ENCODE measurements around the gene LRMDA. TPM values are rescaled to one million over a fixed set of nuclear protein-coding genes. Genes with fewer than 3 reads are reported as not detected.
A peak's percentile ranks its signal among the peaks of the same experiment; 100 is the strongest.

Gene LRMDA
- total RNA-seq, 1 donor from 2014 or later: not detected

GRCh38 chr10:75408509-75408875 is 22.9 kb upstream of the LRMDA start:
- Mint-ChIP-seq H3K36me3 (ENCODE audit: low read depth) (no peaks in the 10 kb centered on the region), H3K4me3 (peak overlapping the region; percentile 71), H3K27ac (no peak overlapping the region), H3K4me1 (peaks cover 28% of the 10 kb centered on the region), H3K9me3 (no peaks in the 10 kb centered on the region), H3K27me3 (peaks cover 60% of the 10 kb centered on the region)
- DNase-seq (no peak), ATAC-seq (ENCODE audit: low read depth) (no peak)
- TF ChIP-seq, protein P1, sequence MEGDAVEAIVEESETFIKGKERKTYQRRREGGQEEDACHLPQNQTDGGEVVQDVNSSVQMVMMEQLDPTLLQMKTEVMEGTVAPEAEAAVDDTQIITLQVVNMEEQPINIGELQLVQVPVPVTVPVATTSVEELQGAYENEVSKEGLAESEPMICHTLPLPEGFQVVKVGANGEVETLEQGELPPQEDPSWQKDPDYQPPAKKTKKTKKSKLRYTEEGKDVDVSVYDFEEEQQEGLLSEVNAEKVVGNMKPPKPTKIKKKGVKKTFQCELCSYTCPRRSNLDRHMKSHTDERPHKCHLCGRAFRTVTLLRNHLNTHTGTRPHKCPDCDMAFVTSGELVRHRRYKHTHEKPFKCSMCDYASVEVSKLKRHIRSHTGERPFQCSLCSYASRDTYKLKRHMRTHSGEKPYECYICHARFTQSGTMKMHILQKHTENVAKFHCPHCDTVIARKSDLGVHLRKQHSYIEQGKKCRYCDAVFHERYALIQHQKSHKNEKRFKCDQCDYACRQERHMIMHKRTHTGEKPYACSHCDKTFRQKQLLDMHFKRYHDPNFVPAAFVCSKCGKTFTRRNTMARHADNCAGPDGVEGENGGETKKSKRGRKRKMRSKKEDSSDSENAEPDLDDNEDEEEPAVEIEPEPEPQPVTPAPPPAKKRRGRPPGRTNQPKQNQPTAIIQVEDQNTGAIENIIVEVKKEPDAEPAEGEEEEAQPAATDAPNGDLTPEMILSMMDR (IDR thresholded peaks at IDR 0.05): no peak
- intact Hi-C loops (cut with micrococcal nuclease): no loop called here
- ChIA-PET CTCF (no interaction called here), POLR2A (no interaction called here)

- Mint-ChIP-seq H3K9me3 (no peaks in the 10 kb centered on the region), H3K4me3 (peak overlapping the region; percentile 75), H3K36me3 (ENCODE audit: low read depth) (no peaks in the 10 kb centered on the region), H3K27ac (no peak overlapping the region), H3K27me3 (peaks cover 58% of the 10 kb centered on the region), H3K4me1 (peaks cover 24% of the 10 kb centered on the region)
- DNase-seq (no peak), ATAC-seq (ENCODE audit: low read depth) (peak; percentile 52)
- ChIA-PET CTCF (no interaction called here), POLR2A (no interaction called here)
- TF ChIP-seq, protein P1 (IDR thresholded peaks at IDR 0.05): no peak
- intact Hi-C loops (cut with micrococcal nuclease): no loop called here
These were observed 22.2 kb upstream of the LRMDA start for GRCh38 chr10:75408911-75409885.

DNA sequence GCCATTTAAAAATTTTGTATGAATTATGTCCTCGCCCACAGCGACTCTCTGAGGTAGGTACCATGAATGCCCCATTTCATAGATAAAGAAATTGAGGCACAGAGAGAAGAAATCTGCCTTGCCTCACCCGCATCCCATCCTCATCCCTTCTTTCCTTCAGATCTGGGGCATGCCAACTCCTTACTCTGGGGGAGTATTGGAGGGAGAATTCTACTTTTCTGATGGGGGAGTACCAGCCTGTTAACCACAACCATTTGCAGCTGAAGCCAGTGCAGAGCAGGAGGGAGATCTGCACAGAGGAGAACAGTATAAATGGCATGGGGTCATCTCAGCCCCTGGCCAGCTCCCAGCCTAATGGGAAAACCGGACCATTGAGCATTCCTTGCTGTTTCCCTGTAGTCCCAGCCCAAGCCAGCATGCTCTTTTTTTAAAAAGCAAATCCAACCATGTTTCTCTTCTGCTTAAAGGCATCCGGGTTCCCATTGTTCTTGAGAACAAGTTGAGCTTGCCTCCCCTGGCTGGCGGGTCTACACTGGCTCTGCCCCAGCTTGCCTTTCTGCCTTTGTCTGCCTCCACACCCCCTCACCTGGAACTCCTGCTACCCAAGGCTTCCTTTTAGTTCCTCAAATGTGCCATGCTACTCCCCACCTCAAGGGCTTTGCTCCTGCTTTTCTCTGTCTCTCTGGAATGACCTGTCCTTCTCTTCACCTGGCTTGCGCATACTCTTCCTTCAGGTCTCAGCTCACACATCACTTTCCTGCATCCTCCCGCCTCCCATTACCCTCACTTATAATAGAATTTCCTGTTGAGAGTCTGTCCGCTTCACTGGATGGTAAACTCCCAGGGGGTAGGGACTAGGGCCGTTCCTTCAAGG is 21.1 kb upstream of the LRMDA start:
- Mint-ChIP-seq H3K36me3 (ENCODE audit: low read depth) (no peaks in the 10 kb centered on the region), H3K27ac (no peak overlapping the region), H3K27me3 (peaks cover 53% of the 10 kb centered on the region), H3K9me3 (no peaks in the 10 kb centered on the region), H3K4me3 (peak overlapping the region; percentile 69), H3K4me1 (peaks cover 23% of the 10 kb centered on the region)
- DNase-seq (no peak), ATAC-seq (ENCODE audit: low read depth) (no peak)
- POLR2A ChIA-PET: no interaction called here
- intact Hi-C loops (cut with micrococcal nuclease): no loop called here
- TF ChIP-seq, protein P1 (IDR thresholded peaks at IDR 0.05): no peak
- CTCF ChIA-PET: no interaction called here

DNA sequence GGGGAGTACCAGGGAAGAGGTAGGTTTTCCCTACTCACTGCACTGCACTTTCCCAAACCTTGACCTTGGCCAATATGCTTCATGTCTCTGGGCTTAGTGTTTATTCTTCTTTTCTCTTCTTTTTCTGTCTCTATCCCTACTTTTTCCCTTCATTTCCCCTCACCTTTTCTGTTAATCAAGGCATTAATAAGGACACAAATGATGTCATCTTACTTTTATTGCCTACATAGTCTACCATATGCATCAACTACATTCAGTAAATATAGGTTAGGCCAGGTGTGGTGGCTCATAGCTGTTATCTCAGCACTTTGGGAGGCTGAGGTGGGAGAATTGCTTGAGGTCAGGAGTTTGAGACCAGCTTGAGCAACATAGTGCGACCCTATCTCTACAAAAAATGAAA is 16.9 kb upstream of the LRMDA start:
- ATAC-seq (ENCODE audit: low read depth): no peak
- Mint-ChIP-seq H3K4me3 (no peak overlapping the region), H3K27me3 (peaks cover 43% of the 10 kb centered on the region), H3K9me3 (no peaks in the 10 kb centered on the region), H3K4me1 (peaks cover 5% of the 10 kb centered on the region), H3K36me3 (ENCODE audit: low read depth) (no peaks in the 10 kb centered on the region), H3K27ac (no peak overlapping the region)
- TF ChIP-seq, protein P1 (IDR thresholded peaks at IDR 0.05): no peak
- ChIA-PET POLR2A (no interaction called here), CTCF (no interaction called here)
- intact Hi-C loops (cut with micrococcal nuclease): no loop called here
- no peak for DNase-seq

GRCh38 chr10:75417522-75417927 is 13.9 kb upstream of the LRMDA start:
- TF ChIP-seq, protein P1 (IDR thresholded peaks at IDR 0.05): no peak
- Mint-ChIP-seq H3K4me1 (no peaks in the 10 kb centered on the region), H3K27ac (no peak overlapping the region), H3K36me3 (ENCODE audit: low read depth) (no peaks in the 10 kb centered on the region), H3K27me3 (peaks cover 26% of the 10 kb centered on the region), H3K9me3 (no peaks in the 10 kb centered on the region), H3K4me3 (no peak overlapping the region)
- DNase-seq (no peak), ATAC-seq (ENCODE audit: low read depth) (no peak)
- intact Hi-C loops (cut with micrococcal nuclease): no loop called here
- ChIA-PET POLR2A (no interaction called here), CTCF (no interaction called here)

Data from activated B cell treated with CpG ODN at 0.5 μM for 24 hours (primary cell).